GM23338 (cell line): ENCODE results near the gene EPC1. TPM values are rescaled to one million over a fixed set of nuclear protein-coding genes. Genes with fewer than 3 reads are reported as not detected.
"Not testable (repeated sequence)": the region's sequence is repeated elsewhere in the genome, so short reads cannot be mapped to it uniquely, and the experiment has no call there.

Source experiments
- ATAC-seq: fragments of 200-7000 bp; cut with Tn5 transposase; 3 replicates; pipeline ENCODE4 v1.9.1; 2020
- DNase-seq: peaks from one replicate; pipeline ENCODE4 v3.0.0-alpha.2; 2015; ENCODE audit warnings: low spot score
- H2AFZ ChIP-seq: fragments of 200-600 bp; sonication (generic); 2 replicates; pipeline ENCODE4 v1.8.0; 2016; ENCODE audit warnings: antibody characterized with exemption, mild to moderate bottlenecking, moderate library complexity
- H3F3A ChIP-seq: fragments of 200-600 bp; sonication (generic); replicated peaks from 2 replicates; pipeline ENCODE4 v1.8.0; 2017; ENCODE audit warnings: antibody characterized with exemption, mixed run types, low read depth
- H3K27ac ChIP-seq: fragments of 200-600 bp; sonication (generic); 2 replicates; pipeline ENCODE4 v1.6.1; 2016; ENCODE audit warnings: low read depth
- H3K27me3 ChIP-seq: fragments of 200-600 bp; sonication (generic); 2 replicates; pipeline ENCODE4 v1.8.0; 2016; ENCODE audit warnings: mild to moderate bottlenecking, mixed run types, moderate library complexity; ENCODE audit not compliant: insufficient read depth
- H3K36me3 ChIP-seq: fragments of 200-600 bp; sonication (generic); 2 replicates; pipeline ENCODE4 v1.8.0; 2016; ENCODE audit warnings: mild to moderate bottlenecking; ENCODE audit not compliant: insufficient read depth
- H3K4me1 ChIP-seq: fragments of 200-600 bp; sonication (generic); 2 replicates; pipeline ENCODE4 v1.8.0; 2016; ENCODE audit warnings: mild to moderate bottlenecking, moderate library complexity; ENCODE audit not compliant: insufficient read depth
- H3K4me2 ChIP-seq: fragments of 200-600 bp; sonication (generic); 2 replicates; pipeline ENCODE4 v1.7.1; 2017; ENCODE audit warnings: mixed run types
- H3K4me3 ChIP-seq: fragments of 200-600 bp; sonication (generic); 2 replicates; pipeline ENCODE4 v1.6.1; 2016; ENCODE audit warnings: mixed run types
- H3K79me2 ChIP-seq: fragments of 200-600 bp; sonication (generic); replicated peaks from 2 replicates; pipeline ENCODE4 v1.8.0; 2017; ENCODE audit warnings: mild to moderate bottlenecking; ENCODE audit not compliant: insufficient read depth
- H3K9me2 ChIP-seq: fragments of 200-600 bp; sonication (generic); 2 replicates; pipeline ENCODE4 v1.8.0; 2017; ENCODE audit not compliant: insufficient read depth
- H4K20me1 ChIP-seq: fragments of 200-600 bp; sonication (generic); replicated peaks from 2 replicates; pipeline ENCODE4 v1.8.0; 2017; ENCODE audit warnings: mild to moderate bottlenecking; ENCODE audit not compliant: insufficient read depth
- H3K27ac Mint-ChIP-seq: 2 replicates; pipeline ENCODE4 v1.8.0; 2020; ENCODE audit warnings: inconsistent platforms, mild to moderate bottlenecking, moderate library complexity, mixed read lengths
- H3K27me3 Mint-ChIP-seq: 3 replicates; pipeline ENCODE4 v1.8.0; 2022; ENCODE audit warnings: low read depth, mild to moderate bottlenecking, moderate library complexity, mixed read lengths, inconsistent platforms; ENCODE audit not compliant: insufficient read depth, poor library complexity
- H3K36me3 Mint-ChIP-seq: 3 replicates; pipeline ENCODE4 v1.8.0; 2021; ENCODE audit warnings: low read depth, mild to moderate bottlenecking, inconsistent platforms, moderate library complexity, mixed read lengths
- H3K4me1 Mint-ChIP-seq: 3 replicates; pipeline ENCODE4 v1.8.0; 2020; ENCODE audit warnings: mild to moderate bottlenecking, inconsistent platforms, mixed read lengths
- H3K4me3 Mint-ChIP-seq: 3 replicates; pipeline ENCODE4 v1.8.0; 2021; ENCODE audit warnings: moderate library complexity, mild to moderate bottlenecking, inconsistent platforms, mixed read lengths
- H3K9me3 Mint-ChIP-seq: 3 replicates; pipeline ENCODE4 v1.8.0; 2020; ENCODE audit warnings: moderate library complexity, mild to moderate bottlenecking, inconsistent platforms, mixed read lengths
- EZH2phosphoT487 ChIP-seq: fragments of 200-600 bp; sonication (generic); IDR thresholded peaks from one replicate; pipeline ENCODE4 v1.8.1; 2018; ENCODE audit warnings: antibody characterized with exemption; ENCODE audit not compliant: unreplicated experiment
- NANOG ChIP-seq: IDR thresholded peaks from 2 replicates; pipeline ENCODE4 v1.6.1; 2016; ENCODE audit warnings: antibody characterized with exemption, borderline replicate concordance
- STAT1 ChIP-seq: IDR thresholded peaks from one replicate; pipeline ENCODE4 v1.6.1; 2016; ENCODE audit warnings: antibody characterized with exemption; ENCODE audit not compliant: unreplicated experiment
- polyA plus RNA-seq: library from polyadenylated mRNA; unstranded; fragments of >200 nt; fragmentation: Nextera tagmentation; extraction: Ambion mirVana; gene quantifications from 2 replicates; pipeline ENCODE4 v1.2.1, GENCODE V29; 2016
- small RNA-seq: library from RNA; depleted of rRNA; stranded (forward); fragments of <200 nt; gene quantifications from one replicate; pipeline ENCODE3, GENCODE V24; 2014; ENCODE audit warnings: low replicate concordance
- total RNA-seq: library from RNA; depleted of rRNA; stranded (reverse); fragments of >200 nt; shearing (Covaris generic); gene quantifications from 2 replicates; pipeline ENCODE4 v1.2.3, GENCODE V29; 2014; rRNA removed

The EPC1 gene
- total and polyA plus RNA-seq, 2 experiments from 2014 or later: 24.1 to 25.9 TPM

DNA sequence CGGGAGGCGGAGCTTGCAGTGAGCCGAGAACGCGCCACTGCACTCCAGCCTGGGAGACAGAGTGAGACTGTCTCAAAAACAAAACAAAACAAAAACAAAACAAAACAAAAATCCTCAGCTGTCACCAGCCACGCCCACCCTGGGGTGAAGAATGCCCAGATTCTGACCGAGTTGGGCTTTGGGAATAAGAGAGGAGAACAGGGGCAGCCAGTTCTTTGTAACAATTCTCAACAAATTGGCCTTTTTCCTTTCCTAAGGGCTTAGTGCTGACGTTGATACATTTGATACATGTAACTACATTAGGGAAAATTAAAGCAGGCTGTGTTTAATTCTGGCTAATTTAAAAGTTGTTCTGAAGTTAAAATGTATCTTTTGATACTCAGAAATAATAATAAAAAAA is 121.0 kb downstream of the EPC1 start:
- Histone ChIP-seq H3K36me3 (no peaks in the 10 kb centered on the region), H3F3A (no peaks in the 10 kb centered on the region), H3K27ac (no peak overlapping the region), H3K9me2 (no peaks in the 10 kb centered on the region), H3K4me1 (no peaks in the 10 kb centered on the region), H2AFZ (no peak overlapping the region), H3K4me2 (no peak overlapping the region), H3K4me3 (no peak overlapping the region), H3K27me3 (no peaks in the 10 kb centered on the region), H3K79me2 (no peaks in the 10 kb centered on the region), H4K20me1 (no peaks in the 10 kb centered on the region)
- TF ChIP-seq EZH2phosphoT487 (no peak), STAT1 (no peak), NANOG (no peak)
- DNase-seq (no peak), ATAC-seq (no peak)
- peaks cover 7% of the 10 kb centered on the region for H3K4me1 Mint-ChIP-seq
- H3K27ac Mint-ChIP-seq: no peak overlapping the region
- H3K27me3 Mint-ChIP-seq: peaks cover 8% of the 10 kb centered on the region
- peaks cover 20% of the 10 kb centered on the region for H3K36me3 Mint-ChIP-seq
- H3K4me3 Mint-ChIP-seq: no peak overlapping the region
- peaks cover 21% of the 10 kb centered on the region for H3K9me3 Mint-ChIP-seq

DNA sequence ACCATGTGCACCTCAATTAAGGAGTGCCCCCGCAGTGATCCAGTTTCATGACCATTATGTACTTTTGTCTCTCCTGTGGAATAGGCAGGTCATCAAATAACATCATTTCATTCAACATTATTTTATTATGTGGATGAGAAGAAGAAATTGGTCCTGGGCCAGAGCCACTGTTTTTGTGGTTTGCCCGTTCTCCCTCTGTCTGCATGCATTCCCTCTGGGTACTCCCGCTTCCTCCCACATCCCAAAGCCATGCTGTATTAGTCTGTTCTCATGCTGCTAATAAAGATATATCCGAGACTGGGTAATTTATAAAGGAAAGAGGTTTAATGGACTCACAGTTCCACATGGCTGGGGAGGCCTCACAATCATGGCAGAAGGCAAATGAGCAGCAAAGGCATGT is 124.6 kb downstream of the EPC1 start:
- not testable (repeated sequence) for H3K9me2 ChIP-seq, H3K27me3 ChIP-seq, H4K20me1 ChIP-seq, H3K27ac Mint-ChIP-seq, H3K4me1 Mint-ChIP-seq, H3K27me3 Mint-ChIP-seq, H2AFZ ChIP-seq, H3K4me1 ChIP-seq, H3K79me2 ChIP-seq, H3K27ac ChIP-seq, ATAC-seq, H3K4me2 ChIP-seq, DNase-seq, H3K4me3 ChIP-seq, H3F3A ChIP-seq, H3K4me3 Mint-ChIP-seq
- Mint-ChIP-seq H3K9me3 (peaks cover 50% of the 10 kb centered on the region), H3K36me3 (peaks cover 41% of the 10 kb centered on the region)
- H3K36me3 ChIP-seq: peaks cover 13% of the 10 kb centered on the region

DNA sequence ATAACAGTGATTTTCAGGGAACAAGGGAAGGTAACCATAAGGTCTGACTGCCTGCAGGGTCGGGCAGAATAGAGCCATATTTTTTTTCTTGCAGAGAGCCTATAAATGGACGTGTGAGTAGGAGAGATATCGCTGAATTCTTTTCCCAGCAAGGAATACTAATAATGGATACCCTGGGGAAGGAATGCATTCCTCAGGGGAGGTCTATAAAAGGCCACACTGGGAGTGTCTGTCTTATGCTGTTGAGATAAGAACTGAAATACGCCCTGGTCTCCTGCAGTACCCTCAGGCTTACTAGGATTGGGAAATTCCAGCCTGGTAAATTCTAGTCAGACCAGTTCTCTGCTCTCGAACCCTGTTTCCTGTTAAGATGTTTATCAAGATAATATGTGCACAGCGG is 127.8 kb downstream of the EPC1 start:
- H3K36me3 Mint-ChIP-seq: peaks cover 37% of the 10 kb centered on the region
- not testable (repeated sequence) for ATAC-seq, H3K27ac Mint-ChIP-seq, H3K79me2 ChIP-seq, H3K9me2 ChIP-seq, H3K4me3 ChIP-seq, H2AFZ ChIP-seq, H3K4me1 ChIP-seq, DNase-seq, H4K20me1 ChIP-seq, H3K27me3 ChIP-seq, H3K4me3 Mint-ChIP-seq, H3K27ac ChIP-seq, H3K27me3 Mint-ChIP-seq, H3K4me2 ChIP-seq, H3F3A ChIP-seq
- H3K4me1 Mint-ChIP-seq: peaks cover 14% of the 10 kb centered on the region
- H3K36me3 ChIP-seq: peaks cover 13% of the 10 kb centered on the region
- H3K9me3 Mint-ChIP-seq: peaks cover 47% of the 10 kb centered on the region

DNA sequence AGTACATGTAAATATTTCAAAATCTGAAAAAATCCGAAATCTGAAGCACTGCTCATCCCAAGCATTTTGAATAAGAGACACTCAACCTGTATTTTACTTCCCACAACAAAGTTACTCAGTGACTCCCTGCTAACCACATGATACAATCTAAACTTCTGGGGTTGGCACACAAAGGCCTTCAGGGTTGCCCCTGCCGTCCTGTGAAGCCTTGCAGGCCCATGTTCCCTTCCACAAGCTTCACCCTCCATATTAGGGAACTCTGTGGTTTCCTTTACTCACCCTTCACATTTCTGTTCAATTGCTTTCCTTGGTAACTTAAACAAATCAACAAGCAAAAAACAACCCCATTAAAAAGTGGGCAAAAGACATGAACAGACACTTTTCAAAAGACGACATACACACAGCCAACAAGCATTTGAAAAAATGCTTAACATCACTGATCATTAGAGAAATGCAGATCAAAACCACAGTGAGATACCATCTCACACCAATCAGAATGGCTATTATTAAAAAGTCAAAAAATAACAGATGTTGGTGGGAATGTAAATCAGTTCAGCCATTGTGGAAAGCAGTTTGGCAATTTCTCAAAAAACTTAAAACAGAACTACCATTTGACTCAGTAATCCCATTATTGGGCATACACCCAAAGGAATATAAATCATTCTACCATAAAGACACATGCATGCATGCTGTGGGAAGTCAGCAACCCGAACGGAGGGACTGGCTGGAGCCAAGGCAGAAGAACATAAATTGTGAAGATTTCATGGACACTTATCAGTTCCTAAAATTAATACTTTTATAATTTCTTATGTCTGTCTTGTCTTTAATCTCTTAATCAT is 128.5 kb downstream of the EPC1 start:
- not testable (repeated sequence) for H3K4me2 ChIP-seq, H3F3A ChIP-seq, H4K20me1 ChIP-seq, H3K27ac Mint-ChIP-seq, H3K27me3 Mint-ChIP-seq, H3K79me2 ChIP-seq, H3K4me3 Mint-ChIP-seq, DNase-seq, H3K27me3 ChIP-seq, H3K4me3 ChIP-seq, H3K9me2 ChIP-seq, H3K4me1 ChIP-seq, H3K27ac ChIP-seq, ATAC-seq
- Mint-ChIP-seq H3K9me3 (peaks cover 42% of the 10 kb centered on the region), H3K36me3 (peaks cover 34% of the 10 kb centered on the region), H3K4me1 (peaks cover 14% of the 10 kb centered on the region)
- H3K36me3 ChIP-seq: peaks cover 13% of the 10 kb centered on the region
- peak overlapping the region; percentile 19; the same call in 1 of the 2 replicates for H2AFZ ChIP-seq

Small RNAs within 50 kb of the gene (small RNA-seq; reads per million reads assigned to genes)
- not detected for gene RNU6-1244P

Other genes with a start within 250 kb of the EPC1 start
- 0.47 and 0.83 TPM in 2 replicates for gene CCDC7, start 99.0 kb upstream of the EPC1 start, total RNA-seq
- 0.63 and 1.6 TPM in 2 replicates for gene CCDC7, start 99.0 kb upstream of the EPC1 start, polyA plus RNA-seq